Femur (tissue), 1 donor: ENCODE measurements around the gene DUSP3.
"Not testable (repeated sequence)": the region's sequence is repeated elsewhere in the genome, so short reads cannot be mapped to it uniquely, and the experiment has no call there.

Experiments used
- DNase-seq: peaks from one replicate; pipeline ENCODE4 v3.0.0-alpha.2; 2017

Gene DUSP3

GRCh38 chr17:43800736-43801135 is 22.0 kb upstream of the DUSP3 start:
- no peak for DNase-seq

DNA sequence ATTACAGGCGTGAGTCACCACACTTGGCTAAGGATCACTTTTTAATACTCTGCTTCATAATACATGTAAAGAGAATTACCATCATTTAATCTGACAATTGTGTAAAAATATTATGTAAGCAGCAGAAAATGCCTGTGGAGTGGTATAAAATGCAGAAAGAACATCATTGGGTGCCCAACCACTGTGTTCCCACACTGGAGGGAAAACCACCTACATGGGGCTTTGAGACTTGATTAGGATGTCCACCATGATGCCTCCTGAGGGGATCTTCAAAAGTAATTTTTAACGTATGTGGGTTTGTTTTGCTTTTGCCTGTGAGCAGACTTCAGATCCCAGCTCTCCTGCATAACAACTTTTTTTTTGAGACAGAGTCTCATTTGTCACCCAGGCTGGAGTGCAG is 20.3 kb upstream of the DUSP3 start:
- no peak for DNase-seq

DNA sequence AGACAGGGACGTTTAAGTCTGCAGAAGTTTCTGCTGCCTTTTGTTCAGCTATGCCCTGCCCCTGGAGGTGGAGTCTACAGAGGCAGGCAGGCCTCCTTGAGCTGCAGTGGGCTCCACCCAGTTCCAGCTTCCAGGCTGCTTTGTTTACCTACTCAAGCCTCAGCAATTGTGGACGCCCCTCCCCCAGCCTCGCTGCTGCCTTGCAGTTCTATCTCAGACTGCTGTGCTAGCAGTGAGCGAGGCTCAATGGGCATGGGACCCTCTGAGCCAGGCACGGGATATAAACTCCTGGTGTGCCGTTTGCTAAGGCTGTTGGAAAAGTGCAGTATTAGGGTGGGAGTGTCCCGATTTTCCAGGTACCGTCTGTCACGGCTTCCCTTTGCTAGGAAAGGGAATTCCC is 19.2 kb upstream of the DUSP3 start:
- DNase-seq, result not testable (repeated sequence)

DNA sequence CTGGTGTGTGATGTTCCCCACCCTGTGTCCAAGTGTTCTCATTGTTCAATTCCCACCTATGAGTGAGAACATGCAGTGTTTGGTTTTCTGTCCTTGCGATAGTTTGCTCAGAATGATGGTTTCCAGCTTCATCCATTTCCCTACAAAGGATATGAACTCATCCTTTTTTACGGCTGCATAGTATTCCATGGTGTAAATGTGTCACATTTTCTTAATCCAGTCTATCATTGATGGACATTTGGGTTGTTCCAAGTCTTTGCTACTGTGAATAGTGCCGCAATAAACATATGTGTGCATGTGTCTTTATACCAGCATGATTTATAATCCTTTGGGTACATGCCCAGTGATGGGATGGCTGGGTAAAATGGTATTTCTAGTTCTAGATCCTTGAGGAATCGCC is 13.9 kb upstream of the DUSP3 start:
- DNase-seq, result not testable (repeated sequence)

DNA sequence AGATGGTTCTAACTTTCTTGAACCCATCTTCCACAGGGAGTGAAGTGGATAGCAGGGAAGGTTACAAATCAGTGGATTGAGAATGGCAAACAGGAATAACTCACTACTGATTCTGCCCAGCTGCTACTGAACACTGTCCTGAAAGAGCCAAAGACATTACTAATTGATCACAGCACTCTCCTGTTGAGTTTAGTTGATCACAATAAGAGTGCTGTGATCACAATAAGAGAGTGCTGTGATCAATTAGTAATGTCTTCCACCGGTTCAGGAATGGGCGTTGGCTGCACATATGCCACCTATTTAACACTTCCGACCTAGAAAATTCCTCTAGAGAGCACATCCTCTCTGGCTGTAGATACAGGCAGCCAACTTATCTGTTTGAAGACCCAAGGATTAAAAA is 12.8 kb upstream of the DUSP3 start:
- DNase-seq, result no peak

DNA sequence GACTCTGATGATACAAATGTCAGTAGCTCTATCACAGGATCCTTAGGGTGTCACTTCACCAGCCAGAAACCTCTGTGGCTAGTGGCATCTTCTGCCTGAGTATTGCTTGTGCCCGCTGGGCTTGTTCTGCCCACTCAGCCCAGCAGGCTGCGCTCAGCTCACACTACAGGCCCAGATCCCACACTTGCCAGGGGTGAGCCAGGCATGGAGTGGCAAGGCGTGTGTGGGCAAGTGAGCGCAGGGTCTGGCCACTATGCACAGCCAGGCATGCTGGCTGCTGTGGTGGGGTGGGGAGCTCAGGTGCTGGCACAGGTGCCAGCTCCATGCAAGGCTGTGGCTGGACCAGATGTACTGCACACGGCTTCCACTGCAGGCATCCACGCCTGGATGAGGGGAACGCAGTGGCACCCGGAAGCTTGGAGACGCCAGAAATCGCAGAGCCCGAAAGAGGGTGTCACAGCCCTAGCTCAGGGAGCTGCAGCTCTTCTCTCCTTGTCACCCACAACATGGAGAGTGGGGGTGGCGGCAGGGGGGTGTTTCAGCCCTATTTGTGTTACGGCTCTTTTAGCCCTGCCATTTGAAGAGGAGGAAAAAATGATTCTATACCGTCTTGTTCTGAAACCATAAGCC is 11.6 kb upstream of the DUSP3 start:
- DNase-seq, result no peak

DNA sequence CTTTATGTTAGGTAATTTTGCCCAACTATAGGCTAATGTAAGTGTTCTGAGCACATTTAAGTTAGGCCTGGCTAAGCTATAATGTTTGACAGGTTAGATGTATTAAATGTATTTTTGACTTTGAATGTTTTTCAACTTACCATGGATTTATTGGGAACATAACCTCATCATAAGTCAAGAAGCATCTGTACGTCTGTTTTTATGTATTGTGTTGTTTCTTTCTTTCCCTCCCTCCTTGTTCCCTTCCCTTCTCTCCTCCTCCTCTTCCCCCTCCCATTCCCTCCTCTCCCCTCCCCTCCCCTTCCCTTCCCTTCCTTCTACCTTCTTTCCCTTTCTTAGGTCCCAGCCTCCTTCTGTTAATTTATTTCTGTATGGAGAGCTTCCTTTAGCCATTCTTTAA is 10.7 kb upstream of the DUSP3 start:
- DNase-seq, result no peak

DNA sequence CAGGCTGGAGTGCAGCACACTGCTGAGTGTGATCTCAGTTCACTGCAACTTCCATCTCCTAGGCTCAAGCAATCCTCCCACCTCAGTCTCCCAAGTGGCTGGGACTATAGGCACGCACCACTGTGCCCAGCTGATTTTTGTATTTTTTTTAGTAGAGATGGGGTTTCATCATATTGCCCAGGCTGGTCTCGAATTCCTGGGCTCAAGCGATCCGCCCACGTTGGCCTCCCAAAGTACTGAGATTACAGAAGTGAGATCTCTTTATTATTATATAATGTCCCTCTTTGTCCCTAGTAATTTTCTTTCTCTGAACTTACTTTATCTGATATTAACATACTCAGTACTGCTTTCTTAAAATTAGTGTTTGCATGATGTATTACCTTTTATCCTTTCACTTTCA is 9.8 kb upstream of the DUSP3 start:
- DNase-seq, result no peak

DNA sequence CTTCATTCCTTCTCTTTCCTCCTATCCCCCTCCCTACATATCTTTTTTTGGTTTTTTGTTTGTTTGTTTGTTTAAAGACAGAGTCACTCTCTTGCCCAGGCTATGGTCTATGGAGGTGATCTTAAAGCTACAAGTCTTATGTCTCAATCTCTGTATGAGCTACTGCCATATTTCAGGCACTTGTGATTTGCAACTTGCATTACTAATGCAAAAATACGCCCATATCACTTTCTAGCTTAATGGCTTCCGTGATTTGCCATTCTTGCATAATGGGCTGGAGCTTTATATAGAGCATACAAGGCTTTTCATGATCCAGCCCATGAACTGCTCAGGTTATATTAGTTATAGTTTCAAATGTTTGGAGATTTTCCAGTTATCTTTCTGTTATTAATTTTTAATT is 9.0 kb upstream of the DUSP3 start:
- DNase-seq, result no peak

DNA sequence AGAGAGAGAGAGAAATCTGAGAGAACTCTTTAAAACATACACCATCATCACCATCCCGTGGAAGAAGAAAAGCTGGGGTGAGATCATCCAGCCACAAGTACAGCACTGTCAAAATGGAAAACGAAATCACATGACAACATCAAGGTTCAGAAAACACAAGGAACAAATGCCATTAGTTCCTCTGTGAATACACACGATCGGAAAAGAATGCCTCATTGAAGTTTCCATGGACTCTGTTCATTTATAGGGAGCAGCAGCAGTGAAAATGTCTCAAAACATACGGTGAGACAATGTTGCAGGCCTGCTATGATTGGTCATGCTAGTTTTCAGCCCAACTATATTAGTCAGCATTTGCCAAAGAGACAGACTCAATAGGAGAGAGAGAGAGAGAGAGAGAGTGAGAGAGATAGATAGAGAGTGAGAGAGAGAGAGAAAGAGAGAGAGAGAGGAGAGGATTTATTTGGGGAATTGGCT is 5.9 kb upstream of the DUSP3 start:
- no peak for DNase-seq

- no peak for DNase-seq
These were observed 5.3 kb upstream of the DUSP3 start for GRCh38 chr17:43784068-43784467.

- DNase-seq, result no peak
These were observed 4.3 kb upstream of the DUSP3 start for GRCh38 chr17:43782913-43783680.

- no peak for DNase-seq
These were observed 1.4 kb upstream of the DUSP3 start, which contains the start of gene CFAP97D1 for GRCh38 chr17:43780135-43780534. Gene CFAP97D1, plus strand, starts transcription at chr17:43780435. Its CDS starts 28 bp downstream, at chr17:43780463.

GRCh38 chr17:43779145-43780125 is 658 bp upstream of the DUSP3 start:
- DNase-seq, result no peak

DNA sequence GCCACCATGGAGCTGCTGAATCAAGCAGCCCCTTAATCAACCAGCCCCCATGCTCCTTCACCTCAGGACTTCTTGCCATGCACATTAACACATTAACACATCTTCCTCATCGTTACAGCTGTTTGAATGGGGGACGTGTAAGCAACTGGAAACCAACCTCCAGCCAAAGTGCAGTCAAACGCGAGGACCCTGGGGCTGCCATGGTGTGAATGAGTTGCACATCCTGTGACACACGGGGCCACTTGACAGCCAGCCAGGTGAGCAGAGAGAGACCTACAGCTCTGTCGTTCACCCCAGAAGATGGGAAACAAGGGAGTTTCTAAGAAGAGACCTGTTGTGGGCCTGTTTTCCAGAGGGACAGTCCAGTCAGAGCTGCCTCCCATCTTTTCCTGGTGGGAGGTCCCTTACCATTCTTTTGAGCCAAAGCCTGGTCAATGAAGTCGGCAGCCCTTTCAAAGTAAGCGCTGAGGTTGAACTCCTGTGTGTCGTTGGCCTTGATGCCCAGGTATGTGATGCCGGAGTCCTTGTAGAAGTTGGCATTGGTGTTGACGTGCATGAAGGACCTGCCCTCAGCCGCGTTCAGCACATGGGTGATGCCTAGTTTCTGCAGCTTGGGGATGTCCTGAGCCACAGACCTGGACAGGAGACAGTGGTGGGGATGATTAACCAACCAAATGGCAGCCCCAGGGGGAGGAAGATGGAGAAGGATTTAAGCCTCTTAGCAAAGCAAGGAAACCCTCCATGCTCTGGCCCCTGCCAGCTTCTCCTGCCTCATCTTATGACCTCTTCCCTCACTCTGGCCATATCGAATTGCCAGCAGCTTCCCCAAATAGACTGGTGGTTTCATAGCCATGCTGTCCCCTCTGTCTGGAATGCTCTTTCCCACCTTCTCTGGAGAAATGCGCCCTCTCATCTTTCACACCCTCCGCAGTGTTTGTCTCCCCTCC is 4.2 kb downstream of the DUSP3 start:
- DNase-seq, result no peak

- peak; percentile 55 for DNase-seq
These were observed 5.7 kb downstream of the DUSP3 start for GRCh38 chr17:43772877-43773648.

- no peak for DNase-seq
These were observed 7.3 kb downstream of the DUSP3 start for GRCh38 chr17:43771463-43771862.

DNA sequence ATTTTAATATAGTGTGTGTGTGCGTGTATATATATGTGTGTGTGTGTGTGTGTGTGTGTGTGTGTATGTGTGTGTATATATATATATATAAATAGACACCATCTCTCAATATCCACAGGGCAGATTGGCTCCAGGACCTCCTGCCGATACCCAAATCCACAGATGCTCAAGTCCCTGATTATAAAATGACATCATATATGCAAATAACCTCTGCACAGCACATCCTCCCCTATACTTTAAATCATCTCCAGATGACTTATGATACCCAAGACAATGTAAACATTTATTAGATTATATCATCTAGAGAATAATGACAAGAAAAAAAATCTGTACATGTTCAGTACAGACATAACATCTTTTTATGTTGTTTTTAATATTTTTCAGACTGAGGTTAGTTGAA is 7.8 kb downstream of the DUSP3 start:
- DNase-seq, result no peak

DNA sequence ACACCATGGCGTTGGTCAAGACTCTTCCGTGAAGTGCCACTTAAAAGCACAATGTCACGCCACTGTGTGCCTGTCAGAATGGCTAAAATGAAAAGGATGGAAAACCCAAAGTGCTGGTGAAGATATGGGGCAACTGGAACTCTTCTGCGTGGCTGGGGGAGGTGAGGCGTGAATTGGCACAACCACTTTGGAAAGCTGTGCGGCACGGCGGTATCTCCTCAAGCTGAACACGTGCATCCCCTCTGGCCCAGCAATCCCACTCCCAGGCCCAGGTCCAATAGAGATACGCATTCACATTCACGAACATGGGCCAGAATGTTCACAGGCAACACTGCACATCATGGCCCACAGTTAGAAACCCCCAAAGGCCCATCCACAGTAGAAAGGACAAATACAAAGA is 8.9 kb downstream of the DUSP3 start:
- DNase-seq, result no peak

- DNase-seq, result no peak
These were observed 9.4 kb downstream of the DUSP3 start for GRCh38 chr17:43769426-43769825.

DNA sequence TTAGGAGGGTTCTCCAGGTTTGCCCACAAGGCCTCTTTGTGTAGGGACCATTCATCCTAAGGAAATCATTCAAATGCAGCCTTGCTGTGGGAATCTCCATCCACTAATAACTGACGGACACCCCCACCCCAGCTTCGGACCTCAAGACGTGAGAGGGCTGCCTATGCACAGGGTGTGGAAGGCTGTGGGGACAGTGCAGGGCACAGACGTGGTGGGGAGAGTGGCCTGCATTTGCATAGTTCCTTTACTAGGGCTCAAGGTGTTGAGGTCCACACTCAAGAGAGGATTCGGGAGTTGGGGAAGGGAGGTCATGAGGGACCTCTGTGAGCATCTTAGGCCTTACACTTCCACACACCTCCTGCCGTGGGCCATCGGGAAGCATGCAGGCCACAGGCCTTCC is 9.8 kb downstream of the DUSP3 start:
- no peak for DNase-seq
